GM12878 (cell line): ENCODE data around the gene PLA2G3. TPM values are rescaled to one million over a fixed set of nuclear protein-coding genes. Genes with fewer than 3 reads are reported as not detected.

Source experiments
- ATAC-seq: fragments of 200-7000 bp; cut with Tn5 transposase; 3 replicates; pipeline ENCODE4 v1.9.1; 2020; ENCODE audit warnings: mild to moderate bottlenecking, moderate library complexity
- Bru-seq: library from RNA; stranded (reverse); fragments of 400-500 nt; gene quantifications from one replicate; lab custom pipeline; 2021; lab: Mats Ljungman, UMichigan
- BruChase-seq, 2 experiments: library from RNA; stranded (reverse); fragments of 400-500 nt; gene quantifications; one replicate each; lab custom pipeline; 2021; lab: Mats Ljungman, UMichigan
- BruUV-seq: library from RNA; stranded (reverse); fragments of 400-500 nt; replicated peaks from 2 replicates; lab custom pipeline; 2021; lab: Mats Ljungman, UMichigan
- CTCF ChIA-PET: fragments of 300-600 bp; sonication (Branson Sonifier 250); formaldehyde crosslinking; extraction: SDS; loops from one replicate; lab custom pipeline; 2021; ENCODE audit warnings: inconsistent platforms; lab: Yijun Ruan, JAX
- POLR2A ChIA-PET: fragments of 350-600 bp; formaldehyde crosslinking; extraction: SDS; loops from one replicate; lab custom pipeline; 2021; ENCODE audit warnings: inconsistent platforms; lab: Charles Lee
- RAD21 ChIA-PET: fragments of 300-600 bp; sonication (Branson Sonifier 250); formaldehyde crosslinking; loops from one replicate; lab custom pipeline; 2023; ENCODE audit warnings: antibody characterized with exemption; ENCODE audit not compliant: unreplicated experiment; lab: Charles Lee
- SMC1A ChIA-PET: fragments of 300-600 bp; sonication (Branson Sonifier 250); formaldehyde crosslinking; loops from one replicate; lab custom pipeline; 2023; ENCODE audit not compliant: unreplicated experiment, uncharacterized antibody; lab: Charles Lee
- DNase-seq: peaks from one replicate; pipeline ENCODE4 v3.0.0-alpha.2; 2011; ENCODE audit warnings: low read depth, low spot score
- FAIRE-seq: peaks from 3 replicates; lab custom pipeline; 2011; peaks lifted over from hg19 to GRCh38; lab: Jason Lieb, UNC
- H2AFZ ChIP-seq: 2 replicates; pipeline ENCODE4 v1.6.0; 2011; ENCODE audit warnings: low read depth, low read length, control low read depth; ENCODE audit not compliant: control insufficient read depth
- H3K27ac ChIP-seq: 2 replicates; pipeline ENCODE4 v1.5.1; 2011; ENCODE audit warnings: control low read depth; ENCODE audit not compliant: control insufficient read depth, insufficient read depth
- H3K27me3 ChIP-seq, 2 experiments: replicated peaks in 1 of 2; 2 replicates each; pipeline versions ENCODE4 v1.6.0 to v1.6.1; 2011; ENCODE audit warnings: low read length in 1 of 2; ENCODE audit not compliant: control insufficient read depth in 2 of 2, insufficient read depth in 2 of 2
- H3K36me3 ChIP-seq, 2 experiments: 2 replicates each; pipeline ENCODE4 v1.5.1; 2011; ENCODE audit warnings: low read length in 1 of 2; ENCODE audit not compliant: control insufficient read depth in 2 of 2, insufficient read depth in 2 of 2
- H3K4me1 ChIP-seq: 2 replicates; pipeline ENCODE4 v1.6.1; 2011; ENCODE audit warnings: mild to moderate bottlenecking, low read length, moderate library complexity, mixed read lengths; ENCODE audit not compliant: control insufficient read depth, insufficient read depth
- H3K4me2 ChIP-seq: 2 replicates; pipeline ENCODE4 v1.6.0; 2011; ENCODE audit warnings: control low read depth; ENCODE audit not compliant: control insufficient read depth, insufficient read depth
- H3K4me3 ChIP-seq: fragments of 200-600 bp; sonication (generic); 2 replicates; pipeline ENCODE4 v1.5.1; 2016
- H3K79me2 ChIP-seq: 2 replicates; pipeline ENCODE4 v1.6.0; 2011; ENCODE audit warnings: low read length; ENCODE audit not compliant: control insufficient read depth, insufficient read depth
- H3K9ac ChIP-seq: 2 replicates; pipeline ENCODE4 v1.8.0; 2011; ENCODE audit warnings: low read length, control low read depth, mixed read lengths; ENCODE audit not compliant: control insufficient read depth, insufficient read depth
- H3K9me3 ChIP-seq: replicated peaks from 3 replicates; pipeline ENCODE4 v1.5.1; 2011; ENCODE audit warnings: mild to moderate bottlenecking, low read length; ENCODE audit not compliant: control insufficient read depth, insufficient read depth
- H4K20me1 ChIP-seq: 2 replicates; pipeline ENCODE4 v1.6.0; 2011; ENCODE audit not compliant: control insufficient read depth, insufficient read depth
- ATF3 ChIP-seq: IDR thresholded peaks from 2 replicates; pipeline ENCODE4 v1.6.1; 2011; ENCODE audit warnings: low read depth, mild to moderate bottlenecking, low read length, moderate library complexity, borderline replicate concordance; ENCODE audit errors: extremely low read depth
- CBX3 ChIP-seq: fragments of 200-600 bp; sonication (generic); IDR thresholded peaks from 2 replicates; pipeline ENCODE4 v1.6.1; 2016; ENCODE audit warnings: low read depth, borderline replicate concordance
- CBX5 ChIP-seq: sonication (generic); IDR thresholded peaks from 2 replicates; pipeline ENCODE4 v1.6.1; 2016; ENCODE audit warnings: low read depth, moderate library complexity, mild to moderate bottlenecking, inconsistent platforms
- CREM ChIP-seq: IDR thresholded peaks from 2 replicates; pipeline ENCODE4 v1.6.1; 2014; ENCODE audit warnings: antibody characterized with exemption, low read depth
- ESRRA ChIP-seq: IDR thresholded peaks from 2 replicates; pipeline ENCODE4 v1.6.1; 2012; ENCODE audit warnings: mild to moderate bottlenecking, low read length, improper control_type of control experiment
- EZH2 ChIP-seq: IDR thresholded peaks from 2 replicates; pipeline ENCODE4 v1.6.1; 2012; ENCODE audit warnings: low read depth, mild to moderate bottlenecking, control low read depth, inconsistent platforms, low read length, borderline replicate concordance; ENCODE audit not compliant: control insufficient read depth
- IRF4 ChIP-seq: IDR thresholded peaks from 2 replicates; pipeline ENCODE4 v1.6.1; 2011; ENCODE audit warnings: low read depth, low read length
- MYB ChIP-seq: fragments of 150-350 bp; IDR thresholded peaks from 2 replicates; pipeline ENCODE4 v1.6.1; 2014; ENCODE audit warnings: mild to moderate bottlenecking, low read depth, low read length, borderline replicate concordance
- WGBS: methylation state at CpG from one replicate; pipeline ENCODE4 v1.1.6; 2016; ENCODE audit warnings: low lambda C conversion rate; ENCODE audit not compliant: insufficient replicate concordance, insufficient coverage; ENCODE audit errors: missing lambda C conversion rate; 5-methylcytosine and 5-hydroxymethylcytosine counted together
- in situ Hi-C: fragments of 300-500 bp; cut with MboI; formaldehyde crosslinking; loops from 9 replicates; pipeline ENCODE4 v1.14.3; 2018; ENCODE audit warnings: mixed read lengths
- intact Hi-C: fragments of 100-400 bp; cut with micrococcal nuclease; formaldehyde crosslinking; loops from one replicate; pipeline ENCODE4 v1.14.2; 2022; ENCODE audit not compliant: unreplicated experiment
- long read RNA-seq, 2 experiments: library from polyadenylated mRNA; unstranded; transcript quantifications; one replicate each; pipeline ENCODE4 v2.0.0, GENCODE V29; 2019 to 2020
- polyA minus RNA-seq, 3 experiments: library from RNA; depleted of rRNA, polyadenylated mRNA; stranded (reverse); fragments of >200 nt; gene quantifications; 2 replicates each; pipeline ENCODE4 v1.2.3, GENCODE V29; 2011
- polyA plus RNA-seq, 11 experiments: library from polyadenylated mRNA; depleted of rRNA in 4 of 11; unstranded in 6 of 11; stranded (reverse) in 5 of 11; fragments of >200 nt; fragmentation: Nextera tagmentation in 4 of 11; fragmentation: Illumina TruSeq in 1 of 11; extraction: Ambion mirVana in 4 of 11; extraction: Trizol in 1 of 11; gene quantifications; 1 replicate in 1 of 11; 2 replicates in 10 of 11; pipeline versions ENCODE4 v1.2.1 to v1.2.3, GENCODE V29; 2011 to 2016; ENCODE audit warnings: inconsistent platforms in 2 of 11, missing spikeins in 2 of 11, low read depth in 1 of 11
- total RNA-seq, 4 experiments: library from RNA; depleted of rRNA in 3 of 4; stranded (reverse); fragments of >200 nt in 3 of 4; fragmentation: Illumina TruSeq in 1 of 4; extraction: Trizol in 1 of 4; gene quantifications; 2 replicates each; pipeline versions ENCODE4 v1.2.1 to v1.2.3, GENCODE V29; 2013 to 2021
- TF ChIP-seq, protein P1 (sequence below): IDR thresholded peaks from 2 replicates; pipeline ENCODE4 v1.6.1; 2011; ENCODE audit warnings: borderline replicate concordance, low read depth, mild to moderate bottlenecking, moderate library complexity, mixed read lengths, low read length; ENCODE audit not compliant: insufficient read depth; ENCODE audit errors: extremely low read length
- TF ChIP-seq, protein P2 (sequence below): IDR thresholded peaks from 2 replicates; pipeline ENCODE4 v1.6.1; 2012; ENCODE audit warnings: low read length, inconsistent platforms
- TF ChIP-seq, protein P3 (sequence below): fragments of 450-650 bp; IDR thresholded peaks from 2 replicates; pipeline ENCODE4 v1.6.1; 2016; ENCODE audit warnings: mild to moderate bottlenecking, moderate library complexity, borderline replicate concordance

The PLA2G3 gene
- not detected in 2 replicates for total RNA-seq (2013; cell fraction: nucleolus; rRNA removed)
- total RNA-seq (2014; rRNA removed) (not detected in 2 replicates), total RNA-seq (2014; rRNA removed; fragmentation: Illumina TruSeq; extraction: Trizol) (not detected in 2 replicates), total RNA-seq (2021) (not detected in 2 replicates), polyA plus RNA-seq (2011; rRNA removed) (0.04 TPM in 1 of 2 replicates, not detected in the other), polyA plus RNA-seq (2014; fragmentation: Illumina TruSeq; extraction: Trizol) (not detected in 2 replicates), polyA plus RNA-seq (2014; fragmentation: Nextera tagmentation; extraction: Ambion mirVana) (not detected), polyA plus RNA-seq (2014; rRNA removed) (not detected in 2 replicates), polyA plus RNA-seq (2016; fragmentation: Nextera tagmentation; extraction: Ambion mirVana) (not detected), polyA minus RNA-seq (2011; rRNA and poly(A)+ RNA removed) (not detected in 2 replicates), Bru-seq, nascent RNA (not detected), BruChase-seq, experiment 1, labeled RNA remaining after a 6-hour chase (not detected), BruChase-seq, experiment 2, labeled RNA remaining after a 2-hour chase (not detected)
- polyA plus RNA-seq (2011; ENCODE audit: low read depth): not detected
- 0.01 and 0.05 TPM in 2 replicates for polyA plus RNA-seq (2011; cell fraction: cytosol; rRNA removed)
- polyA plus RNA-seq (2011; cell fraction: nucleus; rRNA removed): 0.09 TPM in 1 of 2 replicates, not detected in the other
- not detected in 2 replicates for polyA plus RNA-seq (2012)
- not detected in 2 replicates for polyA minus RNA-seq (2011; cell fraction: cytosol; rRNA and poly(A)+ RNA removed)
- polyA minus RNA-seq (2011; cell fraction: nucleus; rRNA and poly(A)+ RNA removed): not detected in 2 replicates
- long read RNA-seq, experiment 1: 0 reads
- long read RNA-seq, experiment 2: 0 reads

GRCh38 chr22:31139866-31140716, at the start of gene PLA2G3:
Gene PLA2G3, minus strand, starts transcription at chr22:31140508. Its CDS starts 154 bp downstream, at chr22:31140354.
- ChIA-PET SMC1A (no interaction called here), CTCF (no interaction called here), RAD21 (no interaction called here), POLR2A (no interaction called here)
- no peaks in the 10 kb centered on the region; a peak in 2 of 4 replicates for H3K27me3 ChIP-seq
- BruUV-seq: no TSS peak
- in situ Hi-C loops (no loop called here), intact Hi-C loops (no loop called here)
- H3K4me2 ChIP-seq: no peak within 1 kb of the TSS
- 34% methylated on average over 24 of the region's 24 CpGs for WGBS
- H2AFZ ChIP-seq: no peak within 1 kb of the TSS
- FAIRE-seq: no peak
- no peak within 1 kb of the TSS for H3K4me3 ChIP-seq
- no peaks in the 10 kb centered on the region for H3K79me2 ChIP-seq
- no peak for DNase-seq
- no peak for ATAC-seq
- H4K20me1 ChIP-seq: no peaks in the 10 kb centered on the region
- H3K4me1 ChIP-seq: no peaks in the 10 kb centered on the region
- no peaks in the 10 kb centered on the region for H3K9me3 ChIP-seq
- H3K36me3 ChIP-seq: no peaks in the 10 kb centered on the region
- H3K9ac ChIP-seq: no peak within 1 kb of the TSS
- H3K27ac ChIP-seq: no peak within 1 kb of the TSS
- TF ChIP-seq ATF3 (no peak), CBX5 (no peak), CREM (no peak), ESRRA (no peak), CBX3 (no peak), IRF4 (no peak), MYB (no peak), EZH2 (no peak)
- TF ChIP-seq, protein P1, sequence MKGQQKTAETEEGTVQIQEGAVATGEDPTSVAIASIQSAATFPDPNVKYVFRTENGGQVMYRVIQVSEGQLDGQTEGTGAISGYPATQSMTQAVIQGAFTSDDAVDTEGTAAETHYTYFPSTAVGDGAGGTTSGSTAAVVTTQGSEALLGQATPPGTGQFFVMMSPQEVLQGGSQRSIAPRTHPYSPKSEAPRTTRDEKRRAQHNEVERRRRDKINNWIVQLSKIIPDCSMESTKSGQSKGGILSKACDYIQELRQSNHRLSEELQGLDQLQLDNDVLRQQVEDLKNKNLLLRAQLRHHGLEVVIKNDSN: no peak
- TF ChIP-seq, protein P2, sequence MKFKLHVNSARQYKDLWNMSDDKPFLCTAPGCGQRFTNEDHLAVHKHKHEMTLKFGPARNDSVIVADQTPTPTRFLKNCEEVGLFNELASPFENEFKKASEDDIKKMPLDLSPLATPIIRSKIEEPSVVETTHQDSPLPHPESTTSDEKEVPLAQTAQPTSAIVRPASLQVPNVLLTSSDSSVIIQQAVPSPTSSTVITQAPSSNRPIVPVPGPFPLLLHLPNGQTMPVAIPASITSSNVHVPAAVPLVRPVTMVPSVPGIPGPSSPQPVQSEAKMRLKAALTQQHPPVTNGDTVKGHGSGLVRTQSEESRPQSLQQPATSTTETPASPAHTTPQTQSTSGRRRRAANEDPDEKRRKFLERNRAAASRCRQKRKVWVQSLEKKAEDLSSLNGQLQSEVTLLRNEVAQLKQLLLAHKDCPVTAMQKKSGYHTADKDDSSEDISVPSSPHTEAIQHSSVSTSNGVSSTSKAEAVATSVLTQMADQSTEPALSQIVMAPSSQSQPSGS: no peak
- TF ChIP-seq, protein P3, sequence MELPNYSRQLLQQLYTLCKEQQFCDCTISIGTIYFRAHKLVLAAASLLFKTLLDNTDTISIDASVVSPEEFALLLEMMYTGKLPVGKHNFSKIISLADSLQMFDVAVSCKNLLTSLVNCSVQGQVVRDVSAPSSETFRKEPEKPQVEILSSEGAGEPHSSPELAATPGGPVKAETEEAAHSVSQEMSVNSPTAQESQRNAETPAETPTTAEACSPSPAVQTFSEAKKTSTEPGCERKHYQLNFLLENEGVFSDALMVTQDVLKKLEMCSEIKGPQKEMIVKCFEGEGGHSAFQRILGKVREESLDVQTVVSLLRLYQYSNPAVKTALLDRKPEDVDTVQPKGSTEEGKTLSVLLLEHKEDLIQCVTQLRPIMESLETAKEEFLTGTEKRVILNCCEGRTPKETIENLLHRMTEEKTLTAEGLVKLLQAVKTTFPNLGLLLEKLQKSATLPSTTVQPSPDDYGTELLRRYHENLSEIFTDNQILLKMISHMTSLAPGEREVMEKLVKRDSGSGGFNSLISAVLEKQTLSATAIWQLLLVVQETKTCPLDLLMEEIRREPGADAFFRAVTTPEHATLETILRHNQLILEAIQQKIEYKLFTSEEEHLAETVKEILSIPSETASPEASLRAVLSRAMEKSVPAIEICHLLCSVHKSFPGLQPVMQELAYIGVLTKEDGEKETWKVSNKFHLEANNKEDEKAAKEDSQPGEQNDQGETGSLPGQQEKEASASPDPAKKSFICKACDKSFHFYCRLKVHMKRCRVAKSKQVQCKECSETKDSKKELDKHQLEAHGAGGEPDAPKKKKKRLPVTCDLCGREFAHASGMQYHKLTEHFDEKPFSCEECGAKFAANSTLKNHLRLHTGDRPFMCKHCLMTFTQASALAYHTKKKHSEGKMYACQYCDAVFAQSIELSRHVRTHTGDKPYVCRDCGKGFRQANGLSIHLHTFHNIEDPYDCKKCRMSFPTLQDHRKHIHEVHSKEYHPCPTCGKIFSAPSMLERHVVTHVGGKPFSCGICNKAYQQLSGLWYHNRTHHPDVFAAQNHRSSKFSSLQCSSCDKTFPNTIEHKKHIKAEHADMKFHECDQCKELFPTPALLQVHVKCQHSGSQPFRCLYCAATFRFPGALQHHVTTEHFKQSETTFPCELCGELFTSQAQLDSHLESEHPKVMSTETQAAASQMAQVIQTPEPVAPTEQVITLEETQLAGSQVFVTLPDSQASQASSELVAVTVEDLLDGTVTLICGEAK: no peak
